H1 (cell line): ENCODE data around the gene PBX2. TPM values are rescaled to one million over a fixed set of nuclear protein-coding genes. Genes with fewer than 3 reads are reported as not detected.

Source experiments
- CBX5 ChIP-seq: fragments of 300-800, 300-1000 bp; sonication (generic); IDR thresholded peaks from 2 replicates; pipeline ENCODE4 v1.7.1; 2016; ENCODE audit warnings: antibody characterized with exemption, low read length, low read depth
- CHD7 ChIP-seq: fragments of 300-600 bp; sonication (generic); IDR thresholded peaks from 2 replicates; pipeline ENCODE4 v1.7.1; 2012; ENCODE audit warnings: low read length, moderate library complexity, mild to moderate bottlenecking, inconsistent platforms; ENCODE audit not compliant: insufficient replicate concordance
- EGR1 ChIP-seq: IDR thresholded peaks from 2 replicates; pipeline ENCODE4 v1.6.1; 2011; ENCODE audit warnings: low read depth, low read length, borderline replicate concordance
- FOSL1 ChIP-seq: IDR thresholded peaks from 2 replicates; pipeline ENCODE4 v1.6.1; 2011; ENCODE audit warnings: mild to moderate bottlenecking, low read depth, low read length, moderate library complexity; ENCODE audit not compliant: insufficient read depth
- JUND ChIP-seq: IDR thresholded peaks from 2 replicates; pipeline ENCODE4 v1.6.1; 2011; ENCODE audit warnings: mild to moderate bottlenecking, improper control_type of control experiment, low read length
- MAFK ChIP-seq: IDR thresholded peaks from 2 replicates; pipeline ENCODE4 v1.6.1; 2012; ENCODE audit warnings: low read depth, mild to moderate bottlenecking, improper control_type of control experiment, low read length
- SP1 ChIP-seq: IDR thresholded peaks from 2 replicates; pipeline ENCODE4 v1.6.1; 2011; ENCODE audit warnings: low read depth, low read length
- USF2 ChIP-seq: IDR thresholded peaks from 2 replicates; pipeline ENCODE4 v1.6.1; 2011; ENCODE audit warnings: low read length, improper control_type of control experiment
- polyA plus RNA-seq, 7 experiments: library from polyadenylated mRNA; depleted of rRNA in 3 of 7; stranded (reverse) in 5 of 7; unstranded in 2 of 7; fragments of >200 nt in 5 of 7; fragments of 200-250 nt in 2 of 7; gene quantifications; 1 replicate in 5 of 7; 2 replicates in 1 of 7; 4 replicates in 1 of 7; pipeline versions ENCODE4 v1.2.1 to v1.2.3, GENCODE V29; 2011 to 2013; ENCODE audit warnings: missing spikeins in 2 of 7, mixed read lengths in 2 of 7
- total RNA-seq: library from RNA; stranded (reverse); fragmentation: NEBNext Ultra II Directional; extraction: Animal tissue kit (Norgen Biotek cat#: 25700); gene quantifications from 2 replicates; pipeline ENCODE4 v1.2.1, GENCODE V29; 2021

PBX2 gene
- total and polyA plus RNA-seq, 2 of the 8 experiments (the other 6 are each of a cell fraction or from before 2014, with no cell fraction given), result 102 to 130 TPM

GRCh38 chr6:32149932-32150870 is 39.8 kb downstream of the PBX2 start (continued):
- TF ChIP-seq CHD7 (no peak), MAFK (no peak), JUND (no peak), CBX5 (no peak), EGR1 (no peak), USF2 (no peak), SP1 (no peak), FOSL1 (no peak)
